HEK293 (cell line): ENCODE data around the gene ASIC3.

Experiments used
- BCL11A ChIP-seq: fragments of 450-650 bp; formaldehyde crosslinking; IDR thresholded peaks from 2 replicates; pipeline ENCODE4 v1.5.1; 2016; ENCODE audit warnings: low read depth, missing biosample characterization, missing genetic modification characterization
- KLF10 ChIP-seq: fragments of 450-650 bp; IDR thresholded peaks from 2 replicates; pipeline ENCODE4 v1.5.1; 2018; ENCODE audit warnings: missing biosample characterization, mild to moderate bottlenecking, missing genetic modification characterization
- OSR2 ChIP-seq: fragments of 450-650 bp; formaldehyde crosslinking; IDR thresholded peaks from 2 replicates; pipeline ENCODE4 v1.5.1; 2016; ENCODE audit warnings: missing biosample characterization, missing genetic modification characterization
- ZBTB26 ChIP-seq: fragments of 450-650 bp; formaldehyde crosslinking; optimal IDR thresholded peaks from 2 replicates; pipeline ENCODE3; 2016; ENCODE audit warnings: missing biosample characterization, mild to moderate bottlenecking, missing genetic modification characterization
- ZBTB6 ChIP-seq: fragments of 450-650 bp; formaldehyde crosslinking; IDR thresholded peaks from 2 replicates; pipeline ENCODE4 v1.5.1; 2017; ENCODE audit warnings: missing biosample characterization, missing genetic modification characterization
- ZIC2 ChIP-seq: fragments of 450-650 bp; formaldehyde crosslinking; IDR thresholded peaks from 2 replicates; pipeline ENCODE4 v1.5.1; 2016; ENCODE audit warnings: missing biosample characterization, missing genetic modification characterization
- ZNF138 ChIP-seq: fragments of 450-650 bp; formaldehyde crosslinking; IDR thresholded peaks from 2 replicates; pipeline ENCODE4 v1.5.1; 2016; ENCODE audit warnings: missing biosample characterization, missing genetic modification characterization, borderline replicate concordance
- ZNF184 ChIP-seq: fragments of 450-650 bp; IDR thresholded peaks from 2 replicates; pipeline ENCODE4 v1.5.1; 2018; ENCODE audit warnings: missing biosample characterization, mild to moderate bottlenecking, missing genetic modification characterization
- ZNF214 ChIP-seq: fragments of 450-650 bp; formaldehyde crosslinking; IDR thresholded peaks from 2 replicates; pipeline ENCODE4 v1.5.1; 2017; ENCODE audit warnings: missing biosample characterization, mild to moderate bottlenecking, missing genetic modification characterization, borderline replicate concordance
- ZNF24 ChIP-seq: fragments of 450-650 bp; formaldehyde crosslinking; IDR thresholded peaks from 2 replicates; pipeline ENCODE4 v1.5.1; 2016; ENCODE audit warnings: missing biosample characterization, missing genetic modification characterization
- ZNF416 ChIP-seq: fragments of 450-650 bp; formaldehyde crosslinking; IDR thresholded peaks from 2 replicates; pipeline ENCODE4 v1.5.1; 2016; ENCODE audit warnings: missing biosample characterization, missing genetic modification characterization
- ZNF521 ChIP-seq: fragments of 450-650 bp; formaldehyde crosslinking; IDR thresholded peaks from 2 replicates; pipeline ENCODE4 v1.5.1; 2017; ENCODE audit warnings: missing biosample characterization, mild to moderate bottlenecking, missing genetic modification characterization
- ZNF544 ChIP-seq: fragments of 450-650 bp; formaldehyde crosslinking; IDR thresholded peaks from 2 replicates; pipeline ENCODE4 v1.5.0; 2017; ENCODE audit warnings: missing biosample characterization, missing genetic modification characterization
- ZNF624 ChIP-seq: fragments of 450-650 bp; formaldehyde crosslinking; IDR thresholded peaks from 2 replicates; pipeline ENCODE4 v1.5.1; 2017; ENCODE audit warnings: missing biosample characterization, missing genetic modification characterization
- ZNF626 ChIP-seq: fragments of 450-650 bp; sonication (Bioruptor Pico); formaldehyde crosslinking; IDR thresholded peaks from 2 replicates; pipeline ENCODE4 v1.5.1; 2018; ENCODE audit warnings: missing biosample characterization, missing genetic modification characterization, inconsistent platforms
- ZNF658 ChIP-seq: fragments of 450-650 bp; formaldehyde crosslinking; IDR thresholded peaks from 2 replicates; pipeline ENCODE4; 2016; ENCODE audit warnings: missing biosample characterization, missing genetic modification characterization
- ZNF701 ChIP-seq: fragments of 450-650 bp; formaldehyde crosslinking; IDR thresholded peaks from 2 replicates; pipeline ENCODE4 v1.5.1; 2016; ENCODE audit warnings: missing biosample characterization, missing genetic modification characterization
- TF ChIP-seq, protein P1 (sequence below): fragments of 450-650 bp; formaldehyde crosslinking; IDR thresholded peaks from 2 replicates; pipeline ENCODE4 v1.5.1; 2016; ENCODE audit warnings: missing biosample characterization, missing genetic modification characterization, borderline replicate concordance
- TF ChIP-seq, protein P2 (sequence below): fragments of 450-650 bp; formaldehyde crosslinking; IDR thresholded peaks from 2 replicates; pipeline ENCODE4 v1.5.1; 2016; ENCODE audit warnings: missing biosample characterization, missing genetic modification characterization
- TF ChIP-seq, protein P3 (sequence below): fragments of 450-650 bp; formaldehyde crosslinking; IDR thresholded peaks from 2 replicates; pipeline ENCODE4; 2016; ENCODE audit warnings: missing biosample characterization, missing genetic modification characterization
- TF ChIP-seq, protein P4 (sequence below): fragments of 450-650 bp; formaldehyde crosslinking; IDR thresholded peaks from 2 replicates; pipeline ENCODE4 v1.5.1; 2016; ENCODE audit warnings: missing biosample characterization, missing genetic modification characterization, low read depth
- TF ChIP-seq, protein P5 (sequence below): fragments of 450-650 bp; formaldehyde crosslinking; IDR thresholded peaks from 2 replicates; pipeline ENCODE4 v1.5.1; 2016; ENCODE audit warnings: missing biosample characterization, missing genetic modification characterization, borderline replicate concordance
- TF ChIP-seq, protein P6 (sequence below): fragments of 450-650 bp; IDR thresholded peaks from 2 replicates; pipeline ENCODE4 v1.5.1; 2018; ENCODE audit warnings: missing biosample characterization, missing genetic modification characterization
- TF ChIP-seq, protein P7 (sequence below): fragments of 450-650 bp; formaldehyde crosslinking; IDR thresholded peaks from 2 replicates; pipeline ENCODE4 v1.5.1; 2016; ENCODE audit warnings: missing biosample characterization, missing genetic modification characterization

ASIC3 gene

DNA sequence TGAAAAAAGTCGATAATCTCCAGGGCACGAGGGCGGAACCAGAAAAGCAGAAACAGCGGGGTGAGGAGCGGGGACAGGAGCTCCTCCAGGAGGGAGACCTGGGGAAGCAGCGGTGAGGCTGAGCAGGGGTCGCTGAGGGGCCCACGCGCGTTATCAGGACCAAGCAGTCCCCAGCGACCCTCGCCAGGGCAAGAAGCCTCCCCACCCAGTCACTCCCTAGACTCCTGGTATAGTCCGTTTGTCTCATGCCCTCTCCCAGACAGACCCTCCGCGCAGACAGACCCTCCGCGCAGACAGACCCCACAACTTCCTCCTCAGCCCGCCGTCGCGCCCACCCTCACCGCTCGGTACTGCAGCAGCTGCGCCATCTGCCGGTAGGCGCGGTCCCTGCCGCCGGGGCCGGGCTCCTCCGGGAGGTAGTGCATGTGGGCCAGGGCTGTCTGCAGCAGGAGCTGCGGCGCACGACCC, 30.3 kb upstream of the ASIC3 start (continued):
- TF ChIP-seq ZNF521 (no peak), BCL11A (no peak), ZNF658 (no peak), ZBTB6 (tag by site-specific recombination) (no peak), ZNF544 (tag by site-specific recombination) (no peak), ZNF24 (tag by site-specific recombination) (no peak), ZNF416 (tag by site-specific recombination) (no peak), ZBTB26 (tag by site-specific recombination) (peak; percentile 53), ZNF624 (tag by site-specific recombination) (no peak), ZNF184 (no peak), KLF10 (tag by site-specific recombination) (no peak), OSR2 (tag by site-specific recombination) (no peak), ZNF214 (tag by site-specific recombination) (no peak), ZIC2 (no peak), ZNF138 (tag by site-specific recombination) (no peak), ZNF701 (tag by site-specific recombination) (no peak), ZNF626 (tag by site-specific recombination) (no peak)
- TF ChIP-seq, protein P1, sequence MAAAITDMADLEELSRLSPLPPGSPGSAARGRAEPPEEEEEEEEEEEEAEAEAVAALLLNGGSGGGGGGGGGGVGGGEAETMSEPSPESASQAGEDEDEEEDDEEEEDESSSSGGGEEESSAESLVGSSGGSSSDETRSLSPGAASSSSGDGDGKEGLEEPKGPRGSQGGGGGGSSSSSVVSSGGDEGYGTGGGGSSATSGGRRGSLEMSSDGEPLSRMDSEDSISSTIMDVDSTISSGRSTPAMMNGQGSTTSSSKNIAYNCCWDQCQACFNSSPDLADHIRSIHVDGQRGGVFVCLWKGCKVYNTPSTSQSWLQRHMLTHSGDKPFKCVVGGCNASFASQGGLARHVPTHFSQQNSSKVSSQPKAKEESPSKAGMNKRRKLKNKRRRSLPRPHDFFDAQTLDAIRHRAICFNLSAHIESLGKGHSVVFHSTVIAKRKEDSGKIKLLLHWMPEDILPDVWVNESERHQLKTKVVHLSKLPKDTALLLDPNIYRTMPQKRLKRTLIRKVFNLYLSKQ, result no peak
- TF ChIP-seq, protein P2, sequence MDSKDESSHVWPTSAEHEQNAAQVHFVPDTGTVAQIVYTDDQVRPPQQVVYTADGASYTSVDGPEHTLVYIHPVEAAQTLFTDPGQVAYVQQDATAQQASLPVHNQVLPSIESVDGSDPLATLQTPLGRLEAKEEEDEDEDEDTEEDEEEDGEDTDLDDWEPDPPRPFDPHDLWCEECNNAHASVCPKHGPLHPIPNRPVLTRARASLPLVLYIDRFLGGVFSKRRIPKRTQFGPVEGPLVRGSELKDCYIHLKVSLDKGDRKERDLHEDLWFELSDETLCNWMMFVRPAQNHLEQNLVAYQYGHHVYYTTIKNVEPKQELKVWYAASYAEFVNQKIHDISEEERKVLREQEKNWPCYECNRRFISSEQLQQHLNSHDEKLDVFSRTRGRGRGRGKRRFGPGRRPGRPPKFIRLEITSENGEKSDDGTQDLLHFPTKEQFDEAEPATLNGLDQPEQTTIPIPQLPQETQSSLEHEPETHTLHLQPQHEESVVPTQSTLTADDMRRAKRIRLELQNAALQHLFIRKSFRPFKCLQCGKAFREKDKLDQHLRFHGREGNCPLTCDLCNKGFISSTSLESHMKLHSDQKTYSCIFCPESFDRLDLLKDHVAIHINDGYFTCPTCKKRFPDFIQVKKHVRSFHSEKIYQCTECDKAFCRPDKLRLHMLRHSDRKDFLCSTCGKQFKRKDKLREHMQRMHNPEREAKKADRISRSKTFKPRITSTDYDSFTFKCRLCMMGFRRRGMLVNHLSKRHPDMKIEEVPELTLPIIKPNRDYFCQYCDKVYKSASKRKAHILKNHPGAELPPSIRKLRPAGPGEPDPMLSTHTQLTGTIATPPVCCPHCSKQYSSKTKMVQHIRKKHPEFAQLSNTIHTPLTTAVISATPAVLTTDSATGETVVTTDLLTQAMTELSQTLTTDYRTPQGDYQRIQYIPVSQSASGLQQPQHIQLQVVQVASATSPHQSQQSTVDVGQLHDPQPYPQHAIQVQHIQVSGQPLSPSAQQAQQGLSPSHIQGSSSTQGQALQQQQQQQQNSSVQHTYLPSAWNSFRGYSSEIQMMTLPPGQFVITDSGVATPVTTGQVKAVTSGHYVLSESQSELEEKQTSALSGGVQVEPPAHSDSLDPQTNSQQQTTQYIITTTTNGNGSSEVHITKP, result no peak
- TF ChIP-seq, protein P3, sequence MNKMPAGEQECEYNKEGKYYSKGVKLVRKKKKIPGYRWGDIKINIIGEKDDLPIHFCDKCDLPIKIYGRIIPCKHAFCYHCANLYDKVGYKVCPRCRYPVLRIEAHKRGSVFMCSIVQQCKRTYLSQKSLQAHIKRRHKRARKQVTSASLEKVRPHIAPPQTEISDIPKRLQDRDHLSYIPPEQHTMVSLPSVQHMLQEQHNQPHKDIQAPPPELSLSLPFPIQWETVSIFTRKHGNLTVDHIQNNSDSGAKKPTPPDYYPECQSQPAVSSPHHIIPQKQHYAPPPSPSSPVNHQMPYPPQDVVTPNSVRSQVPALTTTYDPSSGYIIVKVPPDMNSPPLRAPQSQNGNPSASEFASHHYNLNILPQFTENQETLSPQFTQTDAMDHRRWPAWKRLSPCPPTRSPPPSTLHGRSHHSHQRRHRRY (tag by site-specific recombination), result no peak
- TF ChIP-seq, protein P4, sequence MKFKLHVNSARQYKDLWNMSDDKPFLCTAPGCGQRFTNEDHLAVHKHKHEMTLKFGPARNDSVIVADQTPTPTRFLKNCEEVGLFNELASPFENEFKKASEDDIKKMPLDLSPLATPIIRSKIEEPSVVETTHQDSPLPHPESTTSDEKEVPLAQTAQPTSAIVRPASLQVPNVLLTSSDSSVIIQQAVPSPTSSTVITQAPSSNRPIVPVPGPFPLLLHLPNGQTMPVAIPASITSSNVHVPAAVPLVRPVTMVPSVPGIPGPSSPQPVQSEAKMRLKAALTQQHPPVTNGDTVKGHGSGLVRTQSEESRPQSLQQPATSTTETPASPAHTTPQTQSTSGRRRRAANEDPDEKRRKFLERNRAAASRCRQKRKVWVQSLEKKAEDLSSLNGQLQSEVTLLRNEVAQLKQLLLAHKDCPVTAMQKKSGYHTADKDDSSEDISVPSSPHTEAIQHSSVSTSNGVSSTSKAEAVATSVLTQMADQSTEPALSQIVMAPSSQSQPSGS (tag by site-specific recombination), result no peak
- TF ChIP-seq, protein P5, sequence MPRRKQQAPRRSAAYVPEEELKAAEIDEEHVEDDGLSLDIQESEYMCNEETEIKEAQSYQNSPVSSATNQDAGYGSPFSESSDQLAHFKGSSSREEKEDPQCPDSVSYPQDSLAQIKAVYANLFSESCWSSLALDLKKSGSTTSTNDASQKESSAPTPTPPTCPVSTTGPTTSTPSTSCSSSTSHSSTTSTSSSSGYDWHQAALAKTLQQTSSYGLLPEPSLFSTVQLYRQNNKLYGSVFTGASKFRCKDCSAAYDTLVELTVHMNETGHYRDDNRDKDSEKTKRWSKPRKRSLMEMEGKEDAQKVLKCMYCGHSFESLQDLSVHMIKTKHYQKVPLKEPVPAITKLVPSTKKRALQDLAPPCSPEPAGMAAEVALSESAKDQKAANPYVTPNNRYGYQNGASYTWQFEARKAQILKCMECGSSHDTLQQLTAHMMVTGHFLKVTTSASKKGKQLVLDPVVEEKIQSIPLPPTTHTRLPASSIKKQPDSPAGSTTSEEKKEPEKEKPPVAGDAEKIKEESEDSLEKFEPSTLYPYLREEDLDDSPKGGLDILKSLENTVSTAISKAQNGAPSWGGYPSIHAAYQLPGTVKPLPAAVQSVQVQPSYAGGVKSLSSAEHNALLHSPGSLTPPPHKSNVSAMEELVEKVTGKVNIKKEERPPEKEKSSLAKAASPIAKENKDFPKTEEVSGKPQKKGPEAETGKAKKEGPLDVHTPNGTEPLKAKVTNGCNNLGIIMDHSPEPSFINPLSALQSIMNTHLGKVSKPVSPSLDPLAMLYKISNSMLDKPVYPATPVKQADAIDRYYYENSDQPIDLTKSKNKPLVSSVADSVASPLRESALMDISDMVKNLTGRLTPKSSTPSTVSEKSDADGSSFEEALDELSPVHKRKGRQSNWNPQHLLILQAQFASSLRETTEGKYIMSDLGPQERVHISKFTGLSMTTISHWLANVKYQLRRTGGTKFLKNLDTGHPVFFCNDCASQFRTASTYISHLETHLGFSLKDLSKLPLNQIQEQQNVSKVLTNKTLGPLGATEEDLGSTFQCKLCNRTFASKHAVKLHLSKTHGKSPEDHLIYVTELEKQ (tag by site-specific recombination), result no peak
- TF ChIP-seq, protein P6, sequence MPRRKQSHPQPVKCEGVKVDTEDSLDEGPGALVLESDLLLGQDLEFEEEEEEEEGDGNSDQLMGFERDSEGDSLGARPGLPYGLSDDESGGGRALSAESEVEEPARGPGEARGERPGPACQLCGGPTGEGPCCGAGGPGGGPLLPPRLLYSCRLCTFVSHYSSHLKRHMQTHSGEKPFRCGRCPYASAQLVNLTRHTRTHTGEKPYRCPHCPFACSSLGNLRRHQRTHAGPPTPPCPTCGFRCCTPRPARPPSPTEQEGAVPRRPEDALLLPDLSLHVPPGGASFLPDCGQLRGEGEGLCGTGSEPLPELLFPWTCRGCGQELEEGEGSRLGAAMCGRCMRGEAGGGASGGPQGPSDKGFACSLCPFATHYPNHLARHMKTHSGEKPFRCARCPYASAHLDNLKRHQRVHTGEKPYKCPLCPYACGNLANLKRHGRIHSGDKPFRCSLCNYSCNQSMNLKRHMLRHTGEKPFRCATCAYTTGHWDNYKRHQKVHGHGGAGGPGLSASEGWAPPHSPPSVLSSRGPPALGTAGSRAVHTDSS (tag by site-specific recombination), result no peak
- TF ChIP-seq, protein P7, sequence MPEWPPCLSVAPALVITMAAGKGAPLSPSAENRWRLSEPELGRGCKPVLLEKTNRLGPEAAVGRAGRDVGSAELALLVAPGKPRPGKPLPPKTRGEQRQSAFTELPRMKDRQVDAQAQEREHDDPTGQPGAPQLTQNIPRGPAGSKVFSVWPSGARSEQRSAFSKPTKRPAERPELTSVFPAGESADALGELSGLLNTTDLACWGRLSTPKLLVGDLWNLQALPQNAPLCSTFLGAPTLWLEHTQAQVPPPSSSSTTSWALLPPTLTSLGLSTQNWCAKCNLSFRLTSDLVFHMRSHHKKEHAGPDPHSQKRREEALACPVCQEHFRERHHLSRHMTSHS, result no peak
